GM18861 (cell line): ENCODE results near the gene ALG1.
"Not testable (repeated sequence)": the region's sequence is repeated elsewhere in the genome, so short reads cannot be mapped to it uniquely, and the experiment has no call there.

Source experiments
- ATAC-seq: cut with Tn5 transposase; IDR thresholded peaks from one replicate; pipeline ENCODE4 v1.9.1; 2021; ENCODE audit not compliant: unreplicated experiment

ALG1 gene

DNA sequence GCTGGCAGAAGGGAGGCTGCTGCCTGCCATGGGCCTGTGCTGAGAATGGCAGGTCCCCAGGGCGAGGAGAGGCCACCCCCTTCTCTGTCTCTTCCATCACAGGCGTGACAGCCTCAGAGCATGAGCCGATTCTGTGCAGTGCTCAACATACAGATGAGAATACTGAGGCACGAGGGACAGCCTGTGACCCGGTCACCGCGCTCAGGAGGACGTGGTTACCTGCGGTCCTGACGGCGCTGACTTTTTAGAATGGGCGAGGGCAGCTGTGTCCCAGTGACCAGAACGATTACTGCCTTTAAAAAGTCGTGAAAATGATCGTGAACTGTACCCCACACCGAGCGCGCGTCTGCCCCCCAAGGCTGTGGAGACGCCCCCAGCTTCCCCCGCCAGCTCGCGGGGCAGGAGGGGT is 25.4 kb downstream of the ALG1 start:
- not testable (repeated sequence) for ATAC-seq

DNA sequence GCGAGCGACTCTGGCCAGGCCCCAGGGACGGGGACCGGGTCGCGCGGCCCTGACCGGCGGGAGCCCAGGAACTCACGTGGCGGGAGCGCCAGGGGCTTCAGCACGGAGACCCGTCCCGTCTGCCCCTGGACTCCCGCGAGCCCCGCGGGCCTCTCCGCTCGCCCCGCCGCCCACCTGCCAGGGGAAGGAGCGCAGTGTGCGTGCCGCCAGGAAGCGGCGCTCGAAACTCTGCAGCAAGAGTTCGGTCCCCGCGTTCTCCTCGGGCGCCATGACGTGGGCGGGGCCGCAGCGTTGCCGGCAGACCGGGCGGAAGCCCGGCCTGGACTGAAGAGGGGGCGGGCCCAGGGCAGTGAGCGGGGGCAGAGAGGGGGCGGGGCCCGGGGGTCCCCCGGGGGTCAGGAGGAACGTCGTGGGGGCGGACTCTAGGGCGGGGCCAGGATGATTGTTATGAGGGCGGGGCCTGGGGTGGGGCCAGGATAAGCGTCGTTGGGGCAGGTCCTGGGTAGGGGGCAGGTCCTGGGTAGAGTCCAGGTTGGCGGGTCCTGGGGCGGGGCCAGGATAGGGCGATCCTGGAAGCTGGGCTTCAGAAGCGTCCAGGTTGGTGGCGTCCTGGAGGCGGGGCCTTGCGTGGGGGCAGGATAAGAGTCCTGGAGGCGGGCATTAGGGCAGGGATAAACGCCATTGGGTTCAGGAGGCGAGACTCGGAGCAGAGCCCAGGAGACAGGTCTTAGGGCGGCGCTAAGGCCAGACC is 26.0 kb downstream of the ALG1 start, which contains the start of gene EEF2KMT:
TSS of gene EEF2KMT (minus strand) at position 326 of the 751 bp plus-strand sequence. CDS start at position 270, 56 bp downstream.
- ATAC-seq: peak; percentile 62

DNA sequence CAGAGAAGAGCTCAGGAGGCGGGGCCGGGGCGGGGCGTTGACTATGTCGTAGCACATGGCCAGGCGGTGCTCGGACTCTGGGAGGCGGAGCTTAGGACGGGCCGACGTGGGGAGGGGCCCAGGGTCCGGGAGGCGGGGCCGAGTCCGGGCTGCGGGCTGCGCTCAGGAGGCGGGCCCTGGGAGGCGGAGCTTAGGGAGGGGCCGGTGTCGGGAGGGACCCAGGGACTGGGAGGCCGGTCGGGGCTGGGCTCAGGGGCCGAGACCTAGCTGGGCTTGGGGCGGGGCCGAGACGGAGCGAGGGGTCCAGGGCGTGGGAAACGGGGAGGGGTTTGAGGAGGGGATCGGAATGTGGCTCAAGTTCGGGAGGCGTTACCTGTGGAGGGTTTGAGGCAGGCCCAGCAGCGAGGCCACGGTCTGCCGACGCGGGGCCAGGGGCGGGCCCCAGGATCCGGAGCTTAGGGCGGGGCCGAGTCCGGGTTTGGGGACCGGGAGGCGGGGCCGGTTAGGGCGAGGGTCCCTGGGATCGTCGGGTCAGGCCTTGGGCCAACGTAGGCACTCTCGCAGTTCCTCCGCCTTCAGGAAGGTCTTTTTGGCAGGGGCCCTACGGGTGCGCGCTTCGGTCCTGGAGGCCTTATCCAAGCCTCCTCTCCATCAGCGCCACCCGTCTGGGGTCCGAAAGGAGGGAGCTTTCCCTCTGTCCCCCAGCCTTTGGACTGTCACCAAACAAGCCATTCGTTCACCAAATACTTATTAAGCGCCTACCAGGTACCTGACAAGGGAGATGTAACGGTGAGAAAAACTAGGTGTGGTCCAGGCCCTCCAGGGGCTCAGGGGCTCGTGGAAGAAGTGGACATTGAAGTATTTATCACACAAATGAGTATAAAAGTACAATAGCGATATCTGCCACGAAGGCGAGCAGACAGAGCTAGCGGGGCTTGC is 26.8 kb downstream of the ALG1 start:
- ATAC-seq: not testable (repeated sequence)

DNA sequence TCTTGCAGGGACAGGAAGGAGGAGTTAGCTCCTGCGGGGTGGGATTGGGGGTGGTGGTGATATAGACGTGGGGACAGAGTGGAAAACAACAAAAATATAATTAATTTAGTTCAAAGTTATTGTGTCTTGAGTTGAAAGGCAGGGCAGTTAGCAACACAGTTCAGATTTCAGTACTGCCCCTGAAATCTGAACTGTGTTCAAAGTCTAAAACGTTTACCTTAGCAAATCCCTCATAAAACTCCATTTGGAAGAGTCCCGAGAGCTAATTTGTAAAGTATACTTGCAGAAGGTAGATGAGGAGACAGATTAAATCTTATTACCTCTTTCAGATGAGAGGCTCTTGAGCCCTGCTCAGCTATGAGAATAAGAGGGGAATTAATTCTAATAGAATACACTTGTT is 27.5 kb downstream of the ALG1 start:
- not testable (repeated sequence) for ATAC-seq

DNA sequence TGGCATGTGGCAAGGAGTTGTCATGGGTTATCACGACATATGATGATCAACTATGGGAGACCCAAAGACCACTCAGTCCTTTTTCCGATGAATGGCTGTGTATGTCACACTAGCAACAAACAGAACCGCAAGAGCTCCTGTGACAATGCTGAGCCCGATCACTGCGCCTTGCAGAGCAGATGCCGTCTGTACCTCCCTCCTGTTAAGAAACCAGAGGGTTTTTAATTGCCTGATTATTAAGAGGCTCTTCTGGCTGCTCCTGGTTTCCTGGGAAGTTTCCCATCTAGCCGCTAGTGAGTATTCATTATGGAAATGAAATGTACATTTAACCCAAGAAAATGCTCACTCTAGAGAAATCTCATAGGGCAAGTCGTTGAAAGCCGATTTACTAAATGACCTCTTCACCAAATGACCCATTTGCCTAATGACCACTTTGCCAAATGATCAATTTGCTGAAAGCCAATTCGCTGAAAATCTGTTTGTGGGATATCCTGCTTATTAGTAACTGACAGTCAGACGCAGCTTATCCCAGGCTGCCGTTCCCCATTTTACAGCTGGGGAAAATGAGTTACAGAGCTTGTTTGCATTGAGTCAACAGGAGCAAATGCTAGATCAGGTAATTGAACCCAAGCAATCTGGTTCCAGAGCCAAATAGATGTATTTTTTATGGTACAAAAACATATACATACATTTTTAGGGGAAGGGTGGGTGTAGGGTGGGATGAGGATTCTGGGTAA is 31.8 kb downstream of the ALG1 start:
- ATAC-seq: not testable (repeated sequence)

DNA sequence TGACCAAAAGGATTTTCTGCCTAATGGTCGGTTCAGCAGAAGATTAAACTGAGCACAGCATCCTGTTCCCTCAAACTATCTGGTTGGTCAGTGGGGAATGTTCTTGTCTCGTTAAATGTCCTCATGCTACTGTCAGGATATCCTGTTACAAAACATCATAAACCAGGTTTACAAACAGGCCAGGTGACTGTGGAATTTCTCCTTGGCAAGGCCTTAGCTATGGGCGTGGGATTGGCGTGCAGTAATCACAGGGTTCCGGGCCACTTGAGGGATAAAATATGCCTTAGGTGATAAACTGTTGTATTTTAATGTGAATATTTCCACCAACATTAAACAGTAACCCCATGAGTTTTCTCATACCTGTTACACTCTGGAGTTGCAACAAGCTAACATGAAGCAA is 33.4 kb downstream of the ALG1 start:
- not testable (repeated sequence) for ATAC-seq

DNA sequence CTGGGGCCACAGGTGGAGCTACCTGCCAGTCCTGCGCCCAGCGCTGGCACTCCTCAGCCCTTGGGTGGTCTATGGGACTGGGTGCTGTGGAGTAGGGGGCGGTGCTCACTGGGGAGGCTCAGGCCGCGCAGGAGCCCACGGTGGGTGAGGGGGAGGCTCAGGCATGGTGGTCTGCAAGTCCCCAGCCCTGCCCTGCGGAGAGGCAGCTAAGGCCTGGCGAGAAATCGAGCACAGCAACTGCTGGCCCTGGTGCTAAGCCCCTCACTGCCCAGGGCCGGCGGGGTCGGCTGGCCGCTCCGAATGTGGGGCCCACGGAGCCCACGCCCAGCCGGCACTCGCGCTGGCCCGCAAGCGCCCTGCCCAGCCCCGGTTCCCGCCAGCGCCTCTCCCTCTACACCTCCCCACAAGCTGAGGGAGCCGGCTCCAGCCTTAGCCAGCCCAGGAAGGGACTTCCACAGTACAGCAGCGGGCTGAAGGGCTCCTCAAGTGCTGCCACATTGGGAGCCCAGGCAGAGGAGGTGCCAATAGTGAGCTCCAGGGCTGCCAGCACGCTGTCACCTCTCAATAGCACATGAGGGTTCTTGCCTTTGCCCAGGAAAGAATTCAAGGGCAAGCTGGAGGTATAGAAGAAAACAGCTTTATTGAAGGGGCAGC is 37.0 kb downstream of the ALG1 start:
- no peak for ATAC-seq

DNA sequence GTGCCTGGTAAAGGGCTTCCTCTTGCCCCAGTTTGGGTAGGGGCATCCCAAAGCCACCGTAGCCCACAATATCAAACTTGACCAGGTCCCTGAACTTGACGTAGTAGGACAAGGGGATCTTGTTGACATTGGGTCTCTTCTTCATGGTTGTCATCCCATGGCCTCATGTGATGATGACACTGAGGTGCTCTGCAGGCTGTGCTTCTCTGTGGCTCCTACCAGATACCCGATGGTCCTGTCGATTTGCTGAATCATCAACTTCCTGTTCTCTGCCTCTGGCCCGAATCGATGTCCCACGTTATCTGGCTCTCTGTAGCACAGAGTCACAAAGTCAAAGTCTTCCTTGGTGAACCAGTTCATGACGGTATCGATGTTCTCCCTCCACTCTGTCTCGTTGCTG is 39.3 kb downstream of the ALG1 start:
- ATAC-seq: not testable (repeated sequence)

DNA sequence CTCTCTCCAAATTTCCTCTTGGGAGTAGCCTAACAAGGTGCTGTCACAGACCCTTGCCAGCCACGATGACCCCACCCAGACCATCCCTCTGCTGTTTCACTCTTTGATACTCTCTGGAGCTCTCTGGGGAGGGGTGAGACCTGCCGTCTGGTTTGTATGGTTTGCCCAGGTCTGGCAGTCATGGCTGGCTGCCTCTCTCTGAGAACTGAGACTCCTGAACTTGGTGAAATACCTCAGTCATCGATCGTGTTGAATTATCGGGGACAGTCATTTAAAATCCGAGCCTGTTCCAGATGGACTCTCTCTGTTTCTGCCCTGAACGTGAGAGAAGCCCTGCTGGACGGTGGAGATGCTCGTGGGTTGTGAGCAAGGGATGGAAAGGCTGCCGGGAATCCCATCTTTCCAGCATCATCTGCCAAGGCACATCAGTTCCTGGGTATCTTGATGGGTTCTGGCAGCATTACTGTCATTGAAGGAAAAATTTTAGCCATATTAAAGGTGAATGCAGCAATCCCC is 45.2 kb downstream of the ALG1 start:
- not testable (repeated sequence) for ATAC-seq

DNA sequence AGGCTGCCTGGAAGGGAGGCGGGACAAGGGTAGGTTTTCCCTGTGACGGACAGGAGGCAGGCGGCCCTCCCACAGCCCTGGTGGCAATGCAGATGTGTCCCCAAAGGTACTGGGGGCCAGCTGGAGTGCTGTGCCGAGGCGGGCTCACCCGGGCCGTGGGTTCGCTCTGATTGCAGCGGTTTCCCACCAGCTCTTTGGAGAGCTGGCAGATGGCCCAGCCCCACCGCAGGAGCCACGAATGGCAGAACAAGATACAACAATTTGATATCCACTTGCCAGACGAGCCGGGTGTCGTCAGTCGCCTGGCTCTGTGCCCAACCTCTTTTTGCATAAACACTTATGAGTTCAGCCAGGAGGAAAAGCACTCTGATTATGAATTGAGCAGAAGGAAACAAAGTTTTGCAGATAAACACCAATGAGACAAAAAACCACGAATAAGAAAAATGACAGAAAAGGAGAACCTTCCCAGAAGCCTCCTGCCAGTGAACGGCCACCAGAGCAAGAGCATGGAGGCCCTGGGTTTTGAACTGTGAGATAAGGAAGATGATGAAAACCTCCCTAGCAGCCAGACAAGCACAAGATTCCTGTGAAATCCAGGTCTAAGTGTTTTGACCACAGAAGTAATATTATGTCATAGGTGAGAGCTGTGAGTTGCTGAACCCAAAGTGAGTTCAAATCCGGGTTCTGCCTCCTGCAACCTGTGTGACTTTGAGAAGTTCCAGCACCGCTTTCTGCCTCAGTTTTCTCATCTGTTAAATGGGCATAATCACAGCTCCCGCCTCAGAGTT is 45.9 kb downstream of the ALG1 start:
- not testable (repeated sequence) for ATAC-seq

DNA sequence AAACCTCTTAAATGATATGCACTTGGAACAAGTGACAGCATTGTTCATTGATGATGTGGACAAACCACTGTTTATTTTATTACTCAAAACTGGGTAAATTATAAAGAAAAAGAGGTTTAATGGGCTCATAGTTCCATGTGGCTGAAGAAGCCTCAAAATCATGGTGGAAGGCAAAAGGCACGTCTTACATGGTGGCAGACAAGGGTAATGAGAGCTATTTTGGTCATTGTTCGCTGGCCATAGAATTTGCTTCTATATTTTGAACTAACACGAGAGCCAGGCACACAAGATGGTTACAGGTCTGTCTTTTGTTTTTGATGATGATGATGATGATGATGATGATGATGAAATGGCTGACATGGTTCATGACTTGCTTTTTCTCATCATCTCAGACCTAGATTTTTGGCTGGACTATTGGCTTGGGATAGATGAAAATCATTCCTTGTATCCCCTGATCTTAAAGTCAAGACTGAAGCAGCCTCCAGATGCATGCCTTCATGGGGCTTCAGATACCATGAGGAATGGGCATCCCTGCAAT is 59.9 kb downstream of the ALG1 start:
- ATAC-seq: not testable (repeated sequence)

DNA sequence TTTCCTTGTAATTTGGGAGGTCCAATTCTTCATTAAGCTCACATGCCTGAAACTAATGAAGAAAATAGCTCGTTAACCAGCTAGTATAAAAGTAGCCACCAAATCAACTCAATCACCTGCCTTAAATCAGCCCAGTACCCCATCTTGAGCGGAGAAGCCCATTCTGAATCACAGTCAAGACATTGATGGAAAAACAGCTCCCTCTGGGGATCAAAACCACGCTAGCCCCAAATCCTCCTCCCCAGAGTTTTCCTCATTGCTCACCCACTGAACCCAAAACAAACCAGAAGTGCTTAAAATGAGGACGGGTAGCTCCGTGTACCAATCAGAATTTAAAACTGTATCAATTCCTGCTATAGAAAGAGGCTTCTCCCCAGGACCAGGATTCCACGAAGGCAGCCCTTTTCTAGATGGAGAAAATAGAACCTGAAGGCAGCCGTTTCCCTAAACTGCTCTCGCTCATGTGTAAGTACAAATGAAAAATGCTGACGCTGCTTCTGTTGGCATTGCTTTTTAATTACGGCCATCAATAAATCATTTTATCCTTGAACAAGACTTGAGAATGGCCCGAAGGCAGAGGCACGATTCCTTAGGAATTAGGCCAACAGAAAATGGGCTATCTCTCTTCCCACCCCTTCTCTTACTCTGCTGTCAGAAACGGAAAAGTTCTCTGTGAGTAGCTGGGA is 61.4 kb downstream of the ALG1 start:
- not testable (repeated sequence) for ATAC-seq

DNA sequence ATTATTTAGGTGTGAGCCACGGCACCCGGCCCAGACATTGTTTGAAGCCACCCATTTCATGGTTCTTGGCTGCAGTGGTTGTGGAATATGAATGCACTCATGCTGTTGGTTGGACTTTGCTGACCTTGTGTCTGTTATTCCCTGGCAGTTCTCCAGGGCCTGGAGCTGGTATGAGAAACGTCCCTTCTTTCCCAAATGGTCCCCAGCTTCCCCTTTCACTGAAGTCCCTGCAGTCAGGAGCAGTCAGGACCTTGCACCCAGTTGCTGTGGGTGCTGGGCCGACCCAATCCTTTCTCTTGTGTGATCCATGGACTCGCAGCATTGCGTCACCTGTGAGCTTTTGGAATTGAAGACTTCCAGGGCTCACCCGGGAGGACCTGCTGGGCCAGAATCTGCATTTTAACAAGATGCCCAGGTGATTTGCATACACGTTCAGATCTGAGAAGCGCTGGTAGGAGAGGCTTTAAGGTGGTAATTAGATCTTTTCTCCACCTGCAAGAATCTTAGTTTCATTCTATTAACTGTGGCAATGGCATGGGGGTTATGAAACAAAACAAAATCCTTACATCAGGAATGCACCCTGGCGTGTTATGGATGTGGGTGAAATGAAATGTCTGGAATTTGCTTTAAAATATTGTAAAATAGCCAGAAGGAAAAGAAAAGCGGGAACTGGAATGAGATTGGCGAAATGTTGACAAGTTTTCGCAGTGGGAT is 63.3 kb downstream of the ALG1 start:
- ATAC-seq: not testable (repeated sequence)
